ENCODE results near the gene TRMU.
"Not testable (repeated sequence)": the region's sequence is repeated elsewhere in the genome, so short reads cannot be mapped to it uniquely, and the experiment has no call there.

TRMU gene

GRCh38 chr22:46399251-46400024, 63.9 kb downstream of the TRMU start:
- in situ Hi-C loops (cut with HindIII; ENCODE audit: low sequenced_read_pairs) = no loop called here

GRCh38 chr22:46401370-46401769, 65.9 kb downstream of the TRMU start:
- in situ Hi-C loops (cut with HindIII; ENCODE audit: low sequenced_read_pairs) = no loop called here

GRCh38 chr22:46402505-46402904, 67.0 kb downstream of the TRMU start:
- in situ Hi-C loops (cut with HindIII; ENCODE audit: low sequenced_read_pairs) = no loop called here

- in situ Hi-C loops (cut with HindIII; ENCODE audit: low sequenced_read_pairs) = not testable (repeated sequence)
Observed at GRCh38 chr22:46403880-46404279, 68.4 kb downstream of the TRMU start.

- in situ Hi-C loops (cut with HindIII; ENCODE audit: low sequenced_read_pairs) = no loop called here
Observed at GRCh38 chr22:46405901-46406300, 70.4 kb downstream of the TRMU start.

- in situ Hi-C loops (cut with HindIII; ENCODE audit: low sequenced_read_pairs) = no loop called here
Observed at GRCh38 chr22:46406349-46406748, 70.8 kb downstream of the TRMU start.

- in situ Hi-C loops (cut with HindIII; ENCODE audit: low sequenced_read_pairs) = no loop called here
Observed at GRCh38 chr22:46406791-46407190, 71.3 kb downstream of the TRMU start.
